Aorta (tissue), 5 donors: ENCODE measurements around the gene ACSS3. TPM values are rescaled to one million over a fixed set of nuclear protein-coding genes. Genes with fewer than 3 reads are reported as not detected.

Experiments
- ATAC-seq: fragments of 200-7000 bp; cut with Tn5 transposase; one replicate; pipeline ENCODE4 v1.9.1; 2022; ENCODE audit warnings: moderate library complexity; ENCODE audit not compliant: low FRiP score
- DNase-seq, 2 donors: peaks; one replicate each; pipeline ENCODE4 v3.0.0-alpha.2; 2020
- H3K27ac ChIP-seq, 2 donors: one replicate each; pipeline ENCODE4 v1.5.1; 2013; ENCODE audit warnings: low read length in 2 of 2, mild to moderate bottlenecking in 2 of 2, moderate library complexity in 2 of 2, control low read depth in 1 of 2, inconsistent platforms in 1 of 2, low read depth in 1 of 2
- H3K27me3 ChIP-seq, 2 donors: one replicate each; pipeline ENCODE4 v1.6.1; 2013; ENCODE audit warnings: control low read depth in 1 of 2, low read length in 1 of 2, mild to moderate bottlenecking in 1 of 2, moderate library complexity in 1 of 2; ENCODE audit not compliant: insufficient read depth in 2 of 2, control insufficient read depth in 1 of 2
- H3K36me3 ChIP-seq, 2 donors: one replicate each; pipeline ENCODE4 v1.6.1; 2013; ENCODE audit warnings: control low read depth in 1 of 2, low read length in 1 of 2, mild to moderate bottlenecking in 1 of 2; ENCODE audit not compliant: insufficient read depth in 2 of 2, control insufficient read depth in 1 of 2
- H3K4me1 ChIP-seq, 2 donors: one replicate each; pipeline ENCODE4 v1.6.1; 2013; ENCODE audit warnings: low read length in 2 of 2, control low read depth in 1 of 2, mild to moderate bottlenecking in 1 of 2, moderate library complexity in 1 of 2; ENCODE audit not compliant: insufficient read depth in 2 of 2, control insufficient read depth in 1 of 2
- H3K4me3 ChIP-seq, 2 donors: one replicate each; pipeline ENCODE4 v1.5.1; 2013; ENCODE audit warnings: low read length in 2 of 2, control low read depth in 1 of 2, mild to moderate bottlenecking in 1 of 2
- H3K9me3 ChIP-seq: one replicate; pipeline ENCODE4 v1.6.1; 2013; ENCODE audit warnings: mild to moderate bottlenecking, low read length; ENCODE audit not compliant: control insufficient read depth
- WGBS, 2 donors: extraction: QIAGEN DNeasy Blood & Tissue Kit; methylation state at CpG; one replicate each; pipeline ENCODE4 v1.1.7; 2013; 5-methylcytosine and 5-hydroxymethylcytosine counted together
- intact Hi-C, 2 donors: fragments of 100-400 bp; cut with DNase I; formaldehyde crosslinking; loops; one replicate each; pipeline versions ENCODE4 v1.14.2 to v1.15.0; 2022
- polyA plus RNA-seq, 2 donors: library from polyadenylated mRNA; stranded (reverse); fragments of 200-250 nt; gene quantifications; one replicate each; pipeline ENCODE4 v1.2.3, GENCODE V29; 2013
- total RNA-seq, 2 donors: library from RNA; stranded (reverse); fragmentation: NEBNext Ultra II Directional; extraction: Animal tissue kit (Norgen Biotek cat#: 25700); gene quantifications; one replicate each; pipeline ENCODE4 v1.2.1, GENCODE V29; 2021
- donor health status: healthy with polysubstance abuse.
- donor health status: Bipolar disorder and iron deficiency.
- donor health status: DM: no; HTN: no; CAD: no.
- donor health status: DM: no; HTN: no; CAD: no.
- donor health status: DM: yes; HTN: yes; CAD: no.

Gene ACSS3
- total and polyA plus RNA-seq, 4 donors = 6.4 to 24.6 (median 14.3) TPM

GRCh38 chr12:81211306-81211705 is 133.4 kb downstream of the ACSS3 start:
- intact Hi-C loops = no loop called here

DNA sequence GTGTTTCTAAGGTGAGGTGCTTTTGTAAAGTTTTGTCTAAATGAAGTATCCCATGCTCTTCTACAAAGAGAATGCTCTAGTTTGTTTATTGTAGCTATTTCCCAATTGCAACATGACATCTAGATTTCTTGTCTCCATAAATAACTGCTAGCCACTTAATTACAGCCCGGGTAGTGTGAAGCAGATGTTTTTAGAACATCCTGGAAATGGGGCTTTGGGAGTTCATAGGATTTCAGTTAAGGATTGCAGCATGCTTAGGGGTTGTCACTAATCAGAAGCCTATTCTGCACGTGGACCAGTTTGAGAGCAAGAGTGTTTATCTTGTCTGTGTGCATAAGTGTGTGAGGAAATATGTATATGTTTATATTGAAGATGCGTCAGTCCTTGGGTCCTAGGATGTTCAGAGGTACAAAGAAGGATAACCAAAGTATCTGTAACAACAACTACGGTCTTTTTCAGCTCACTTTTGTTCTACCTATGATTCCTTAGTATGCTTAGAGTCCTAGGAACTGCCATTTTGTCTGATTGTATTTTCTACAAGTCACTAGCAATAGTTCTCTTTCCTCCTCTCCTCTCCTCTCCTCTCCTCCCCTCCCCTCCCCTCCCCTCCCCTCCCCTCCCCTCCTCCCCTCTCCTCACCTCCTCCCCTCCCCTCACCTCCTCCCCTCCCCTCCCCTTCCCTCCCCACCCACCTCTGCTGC is 135.3 kb downstream of the ACSS3 start:
- H3K27ac ChIP-seq = no peak overlapping the region
- intact Hi-C loops = no loop called here

More at GRCh38 chr12:81211306-81211705, 133.4 kb downstream of the ACSS3 start:
- Histone ChIP-seq H3K4me1 (no peaks in the 10 kb centered on the region), H3K36me3 (peaks cover 2 to 5% of the 10 kb centered on the region in 2 donors), H3K4me3 (no peak overlapping the region), H3K27ac (no peak overlapping the region), H3K9me3 (no peaks in the 10 kb centered on the region), H3K27me3 (no peaks in the 10 kb centered on the region)
- no peak for DNase-seq
- ATAC-seq = no peak
- 96 to 98% methylated on average over 1 of the region's 1 CpG for WGBS, 2 donors

GRCh38 chr12:81216739-81217138 is 138.9 kb downstream of the ACSS3 start:
- ATAC-seq (no peak), DNase-seq (no peak)
- no peaks in the 10 kb centered on the region for H3K27me3 ChIP-seq
- 98% methylated on average over 3 of the region's 3 CpGs for WGBS, 2 donors
- no peaks in the 10 kb centered on the region for H3K9me3 ChIP-seq
- H3K4me3 ChIP-seq = no peak overlapping the region
- intact Hi-C loops = no loop called here
- H3K27ac ChIP-seq = no peak overlapping the region
- H3K36me3 ChIP-seq = peaks cover 2 to 5% of the 10 kb centered on the region in 2 donors
- H3K4me1 ChIP-seq = no peaks in the 10 kb centered on the region

More for the DNA sequence above, 135.3 kb downstream of the ACSS3 start:
- DNase-seq (no peak), ATAC-seq (no peak)
- H3K9me3 ChIP-seq = no peaks in the 10 kb centered on the region
- peaks cover 2 to 5% of the 10 kb centered on the region in 2 donors for H3K36me3 ChIP-seq
- no peaks in the 10 kb centered on the region for H3K27me3 ChIP-seq
- no peak overlapping the region for H3K4me3 ChIP-seq
- no peaks in the 10 kb centered on the region for H3K4me1 ChIP-seq
- WGBS, 2 donors = 72 to 74% methylated on average over 4 of the region's 4 CpGs

DNA sequence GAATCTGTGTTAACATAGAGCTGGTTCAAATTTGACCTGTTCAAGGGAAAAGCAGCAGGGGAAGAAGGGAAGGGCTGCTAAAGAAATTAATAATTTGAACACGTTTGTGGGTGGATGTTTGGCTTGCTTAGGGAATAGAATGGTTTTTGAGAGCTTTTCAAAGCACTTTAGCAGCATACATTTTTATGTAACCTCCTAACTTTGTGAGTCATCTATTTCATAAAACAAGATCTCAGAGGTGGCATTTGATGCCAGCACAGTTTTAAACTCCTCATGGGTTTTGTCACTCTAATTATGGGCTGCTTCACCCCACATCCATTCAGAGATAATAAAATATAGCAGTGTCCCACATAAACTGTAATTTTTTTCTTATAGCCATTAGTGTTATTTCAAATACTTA is 143.8 kb downstream of the ACSS3 start:
- Histone ChIP-seq H3K27me3 (no peaks in the 10 kb centered on the region), H3K4me3 (no peak overlapping the region), H3K9me3 (no peaks in the 10 kb centered on the region), H3K4me1 (no peaks in the 10 kb centered on the region), H3K27ac (no peak overlapping the region), H3K36me3 (no peaks in the 10 kb centered on the region)
- intact Hi-C loops = no loop called here
- DNase-seq = no peak
- WGBS, 2 donors = 33% methylated on average over 1 of the region's 1 CpG
- no peak for ATAC-seq

DNA sequence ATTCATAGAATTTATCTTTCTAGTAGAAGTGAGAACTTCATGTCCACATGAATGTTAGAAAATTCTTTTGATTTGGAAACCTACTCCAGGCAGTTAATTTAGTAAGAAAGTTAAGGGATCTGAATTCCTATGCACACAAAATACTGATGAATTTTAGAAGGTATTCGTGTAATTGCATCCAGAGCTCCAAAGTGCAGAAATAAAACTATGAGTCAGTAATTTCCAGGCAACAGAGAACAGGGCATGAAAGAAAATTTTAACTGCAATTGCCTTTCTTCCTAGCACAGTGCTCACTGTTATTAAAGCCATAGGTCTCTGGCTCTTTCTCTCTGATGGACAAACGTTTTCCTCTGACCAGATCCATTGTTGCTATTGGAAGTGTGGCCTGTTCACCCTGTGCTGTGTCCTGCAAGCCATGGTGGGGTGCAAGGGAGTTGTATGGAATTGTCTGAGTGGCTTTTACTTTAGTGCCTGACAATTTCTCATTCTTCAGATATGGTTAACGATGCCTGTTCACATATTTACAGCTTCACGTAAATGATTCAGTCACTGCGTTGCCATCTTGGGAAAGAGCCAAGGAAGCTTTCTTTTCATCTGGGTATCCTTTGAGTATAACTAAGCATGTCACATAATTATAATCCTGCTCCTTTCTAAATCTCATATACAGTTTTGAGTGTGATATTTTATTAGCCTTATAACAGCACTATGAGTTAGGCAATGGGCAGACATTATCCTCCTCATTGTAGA is 145.1 kb downstream of the ACSS3 start:
- Histone ChIP-seq H3K36me3 (no peaks in the 10 kb centered on the region), H3K27me3 (no peaks in the 10 kb centered on the region), H3K9me3 (no peaks in the 10 kb centered on the region), H3K4me3 (no peak overlapping the region), H3K27ac (no peak overlapping the region), H3K4me1 (no peaks in the 10 kb centered on the region)
- 67% methylated on average over 5 of the region's 5 CpGs for WGBS, 2 donors
- DNase-seq = no peak
- intact Hi-C loops = no loop called here
- ATAC-seq = no peak

GRCh38 chr12:81224626-81225025 is 146.7 kb downstream of the ACSS3 start:
- intact Hi-C loops = no loop called here
- no peak for ATAC-seq
- Histone ChIP-seq H3K4me3 (no peak overlapping the region), H3K27ac (no peak overlapping the region), H3K36me3 (no peaks in the 10 kb centered on the region), H3K4me1 (no peaks in the 10 kb centered on the region), H3K27me3 (no peaks in the 10 kb centered on the region), H3K9me3 (no peaks in the 10 kb centered on the region)
- DNase-seq = no peak
- WGBS, 2 donors = 95 to 96% methylated on average over 6 of the region's 6 CpGs

DNA sequence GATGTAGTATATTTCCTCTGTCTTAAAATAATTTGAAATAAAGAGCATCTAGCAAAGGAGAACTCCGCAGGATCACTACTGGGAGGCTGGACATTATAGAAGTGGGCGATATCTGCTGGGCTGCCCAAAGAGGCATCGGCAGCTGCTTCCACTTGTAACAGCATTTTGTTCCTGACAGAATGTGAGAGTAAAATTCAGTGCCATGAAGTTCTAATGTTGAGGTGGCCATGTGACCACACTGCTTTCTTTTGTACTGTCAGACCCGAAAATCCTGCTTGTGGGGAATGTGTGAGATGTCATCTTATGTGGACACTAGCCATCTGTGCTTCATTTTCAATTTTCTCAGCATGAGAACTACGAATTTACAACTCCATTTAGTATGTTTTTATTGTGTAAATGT is 151.9 kb downstream of the ACSS3 start:
- Histone ChIP-seq H3K4me1 (no peaks in the 10 kb centered on the region), H3K27ac (no peak overlapping the region), H3K36me3 (no peaks in the 10 kb centered on the region), H3K4me3 (no peak overlapping the region), H3K9me3 (no peaks in the 10 kb centered on the region), H3K27me3 (no peaks in the 10 kb centered on the region)
- intact Hi-C loops = no loop called here
- ATAC-seq (no peak), DNase-seq (no peak)
- 75 to 79% methylated on average over 5 of the region's 5 CpGs for WGBS, 2 donors

DNA sequence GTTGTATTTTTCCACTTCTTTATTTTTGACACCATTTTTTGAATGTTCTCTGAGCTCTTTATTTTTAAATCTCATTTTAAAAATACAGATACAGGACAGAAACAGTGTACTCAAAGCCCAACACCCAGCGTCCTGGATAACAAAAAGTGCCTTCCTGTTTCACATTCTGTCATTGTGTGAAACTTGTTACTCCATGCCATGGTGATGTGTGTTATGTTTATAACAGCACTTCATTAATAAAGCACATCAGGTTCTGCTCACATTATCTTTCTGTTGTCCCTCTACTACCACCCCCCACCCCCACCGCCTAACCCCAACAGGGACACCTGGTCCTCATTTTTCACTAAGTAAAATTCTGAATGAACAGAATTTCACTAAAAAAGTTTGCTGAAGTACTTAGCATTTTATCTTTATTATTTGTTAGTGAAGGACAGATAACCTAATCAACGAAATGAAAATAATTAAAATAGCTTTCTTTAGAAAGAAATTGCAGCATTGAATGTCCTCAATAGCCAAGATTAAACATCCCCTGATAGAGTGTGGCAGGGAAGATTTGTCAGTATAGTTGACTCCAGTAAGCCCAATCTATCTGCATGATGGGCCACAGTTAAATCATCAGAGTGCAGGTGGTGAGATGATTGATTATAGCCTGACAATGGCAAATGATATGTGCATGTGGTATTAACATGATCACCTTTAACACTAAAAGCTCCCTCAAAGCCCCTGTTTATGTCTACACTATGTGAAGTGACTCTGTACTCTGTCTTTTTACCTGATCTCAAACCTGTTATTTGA is 153.9 kb downstream of the ACSS3 start:
- no peaks in the 10 kb centered on the region for H3K36me3 ChIP-seq
- DNase-seq (no peak), ATAC-seq (no peak)
- H3K27me3 ChIP-seq = no peaks in the 10 kb centered on the region
- H3K4me3 ChIP-seq = no peak overlapping the region
- H3K9me3 ChIP-seq = no peaks in the 10 kb centered on the region
- intact Hi-C loops = no loop called here
- no peaks in the 10 kb centered on the region for H3K4me1 ChIP-seq
- WGBS, 2 donors = 89 to 93% methylated on average over 3 of the region's 3 CpGs
- no peak overlapping the region for H3K27ac ChIP-seq
